ELF-1 (cell line): ENCODE results near the gene GLTP.
"Not testable (repeated sequence)": the region's sequence is repeated elsewhere in the genome, so short reads cannot be mapped to it uniquely, and the experiment has no call there.

Experiments used
- DNase-seq: peaks from one replicate; pipeline ENCODE4 v3.0.0-alpha.2; 2016; ENCODE audit warnings: low read depth, low spot score

The GLTP gene, protein sequence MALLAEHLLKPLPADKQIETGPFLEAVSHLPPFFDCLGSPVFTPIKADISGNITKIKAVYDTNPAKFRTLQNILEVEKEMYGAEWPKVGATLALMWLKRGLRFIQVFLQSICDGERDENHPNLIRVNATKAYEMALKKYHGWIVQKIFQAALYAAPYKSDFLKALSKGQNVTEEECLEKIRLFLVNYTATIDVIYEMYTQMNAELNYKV

DNA sequence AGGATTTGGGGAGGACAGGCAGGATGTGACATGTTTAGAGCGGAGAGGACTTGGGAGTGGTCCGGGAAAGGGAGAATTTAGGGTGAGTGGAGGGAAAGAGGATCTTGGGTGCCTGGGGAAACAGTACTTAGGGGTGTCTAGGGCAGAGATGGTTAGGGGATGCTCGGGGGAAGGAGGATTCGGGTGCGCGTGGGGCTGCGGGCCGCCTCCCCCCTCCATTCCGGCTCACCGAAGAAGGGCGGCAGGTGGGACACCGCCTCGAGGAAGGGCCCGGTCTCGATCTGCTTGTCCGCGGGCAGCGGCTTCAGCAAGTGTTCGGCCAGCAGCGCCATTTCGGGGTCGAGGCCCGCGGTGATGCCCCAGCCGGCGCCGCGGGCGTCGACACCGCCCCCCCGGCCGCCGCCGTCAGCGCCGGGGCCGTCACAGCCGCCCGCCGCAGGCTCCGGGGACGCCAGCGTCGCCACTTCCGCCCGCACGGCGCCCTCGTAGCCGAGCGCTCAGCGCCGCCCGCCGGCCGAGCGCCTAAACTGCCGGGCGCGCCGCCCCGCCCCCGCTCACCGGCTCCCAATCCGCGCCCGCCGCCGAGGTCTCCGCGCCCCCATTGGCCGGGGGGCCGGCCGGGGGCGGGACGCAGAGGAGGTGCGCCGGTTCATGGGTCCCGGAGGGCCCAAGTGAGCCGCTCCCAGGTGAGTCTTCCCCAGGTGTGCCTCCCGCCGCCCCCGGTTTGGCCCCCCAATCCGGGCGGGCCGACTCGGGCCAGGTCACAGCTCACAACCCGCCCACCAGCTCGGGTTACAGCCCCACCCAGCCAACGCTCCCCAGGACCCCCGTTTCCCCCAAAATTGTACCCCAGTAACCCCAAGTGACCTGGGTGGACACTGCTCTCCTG, at the start of gene GLTP:
Gene GLTP (minus strand): TSS at position 499 of the 889 bp plus-strand sequence. CDS start 167 bp downstream, at position 332.
- peak; percentile 85 for DNase-seq

DNA sequence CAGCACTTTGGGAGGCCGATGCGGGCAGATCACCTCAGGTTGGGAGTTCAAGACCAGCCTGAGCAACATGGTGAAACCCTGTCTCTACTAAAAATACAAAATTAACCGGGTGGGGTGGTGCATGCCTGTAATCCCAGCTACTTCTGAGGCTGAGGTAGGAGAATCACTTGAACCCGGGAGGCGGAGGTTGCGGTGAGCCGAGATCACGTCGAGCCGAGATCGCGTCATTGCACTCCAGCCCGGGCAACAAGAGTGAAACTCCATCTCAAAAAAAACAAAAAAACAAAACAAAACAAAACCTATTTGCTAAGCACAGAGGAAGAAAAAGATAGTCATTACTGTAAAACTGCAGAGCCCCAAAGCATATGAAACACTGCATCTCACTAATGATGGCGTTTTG, 49.0 kb upstream of the GLTP start:
- DNase-seq = not testable (repeated sequence)

DNA sequence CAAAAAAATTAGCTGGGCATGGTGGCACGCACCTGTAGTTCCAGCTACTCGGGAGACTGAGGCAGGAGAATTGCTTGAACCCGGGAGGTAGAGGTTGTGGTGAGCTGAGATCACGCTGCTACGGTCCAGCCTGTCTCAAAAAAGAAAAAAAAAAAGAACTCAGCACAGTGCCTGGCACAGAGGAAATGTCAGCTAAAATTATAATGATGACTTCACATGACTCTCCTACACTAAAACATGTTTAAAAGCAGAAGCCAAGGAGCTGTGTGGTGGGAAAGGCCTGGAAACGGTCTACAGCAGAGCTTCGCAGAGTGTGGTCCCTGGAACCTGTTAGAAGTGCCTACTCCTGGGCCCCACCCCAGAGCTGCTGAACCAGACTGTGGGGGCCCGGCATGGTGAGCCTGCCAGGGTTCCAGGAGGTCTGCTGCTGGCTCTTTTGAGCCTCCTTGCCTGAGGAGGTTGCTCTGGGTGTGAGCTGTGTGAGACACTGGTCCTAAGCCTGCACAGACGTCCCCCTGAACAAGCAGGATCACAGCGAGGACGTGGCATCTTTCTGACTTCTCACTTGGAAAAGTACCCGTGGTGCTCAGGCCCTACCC, 47.8 kb upstream of the GLTP start:
- no peak for DNase-seq

DNA sequence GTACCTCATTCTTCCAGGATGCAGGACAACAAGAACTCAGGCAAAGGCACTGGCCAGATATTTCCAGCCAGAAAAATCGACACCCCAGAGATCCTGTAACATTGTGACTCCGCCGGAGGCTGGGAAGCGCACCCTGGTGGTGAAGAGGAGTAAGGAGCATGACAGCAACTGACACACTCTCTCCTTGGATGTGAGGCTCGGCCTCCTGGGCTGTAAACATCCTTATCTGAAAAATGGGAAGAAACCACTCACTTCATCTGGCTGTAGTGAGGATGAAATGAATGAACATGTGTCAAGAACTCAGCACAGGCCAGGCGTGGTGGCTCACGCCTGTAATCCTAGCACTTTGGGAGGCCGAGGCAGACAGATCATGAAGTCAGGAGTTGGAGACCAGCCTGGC, 47.3 kb upstream of the GLTP start:
- peak; percentile 24 for DNase-seq

DNA sequence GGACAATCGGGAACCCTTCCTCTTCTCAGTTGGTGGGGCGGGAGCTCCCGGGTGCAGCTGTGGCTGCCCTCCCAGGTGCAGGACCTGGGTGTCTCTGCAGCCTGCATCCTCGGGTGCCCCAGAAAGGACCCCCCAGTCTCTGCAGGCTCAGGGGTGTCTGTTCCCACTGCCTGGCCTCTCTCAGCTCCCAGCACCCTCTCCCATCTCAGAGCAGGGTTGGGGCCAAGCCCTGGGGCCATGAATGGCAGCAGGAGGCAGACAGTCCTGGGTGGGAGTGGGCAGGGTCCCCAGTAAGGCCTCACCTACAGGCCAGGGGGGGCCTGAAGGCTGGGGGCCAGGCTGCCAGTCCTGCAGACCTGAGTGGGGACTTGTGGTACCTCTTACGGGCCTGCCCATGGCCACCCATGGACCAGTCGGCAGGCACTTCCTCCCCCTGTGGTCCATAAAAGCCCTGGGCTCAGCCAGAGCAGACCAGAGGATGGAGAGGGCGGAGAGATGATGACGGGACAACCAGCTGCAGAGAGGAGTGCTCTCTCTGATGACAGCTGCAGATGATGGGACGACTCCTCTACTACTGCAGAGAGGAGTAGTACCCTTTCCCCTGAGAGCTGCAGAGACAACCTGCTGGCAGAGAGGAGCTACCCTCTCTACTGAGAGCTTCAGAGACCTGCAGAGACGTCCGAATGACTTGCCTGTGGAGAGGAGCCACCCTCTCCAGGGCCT, 46.3 kb upstream of the GLTP start:
- no peak for DNase-seq

DNA sequence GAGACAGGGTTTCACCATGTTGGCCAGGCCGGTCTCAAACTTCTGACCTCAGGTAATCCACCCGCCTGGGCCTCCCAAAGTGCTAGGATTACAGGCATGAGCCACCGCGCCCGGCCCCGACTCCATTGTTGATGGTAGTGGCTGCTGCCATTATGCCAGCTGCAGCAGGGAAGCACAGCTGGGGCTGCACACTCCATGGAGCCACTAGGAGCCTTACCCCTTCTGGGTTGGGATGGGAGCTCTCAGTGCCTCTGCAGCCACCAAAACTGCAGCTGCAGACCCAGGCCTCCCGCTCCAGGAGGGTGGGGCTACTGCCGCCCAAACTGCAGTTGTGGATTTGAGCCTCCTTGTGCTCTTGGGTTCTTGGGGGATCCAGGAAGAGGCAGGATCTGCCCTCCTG, 45.7 kb upstream of the GLTP start:
- no peak for DNase-seq

DNA sequence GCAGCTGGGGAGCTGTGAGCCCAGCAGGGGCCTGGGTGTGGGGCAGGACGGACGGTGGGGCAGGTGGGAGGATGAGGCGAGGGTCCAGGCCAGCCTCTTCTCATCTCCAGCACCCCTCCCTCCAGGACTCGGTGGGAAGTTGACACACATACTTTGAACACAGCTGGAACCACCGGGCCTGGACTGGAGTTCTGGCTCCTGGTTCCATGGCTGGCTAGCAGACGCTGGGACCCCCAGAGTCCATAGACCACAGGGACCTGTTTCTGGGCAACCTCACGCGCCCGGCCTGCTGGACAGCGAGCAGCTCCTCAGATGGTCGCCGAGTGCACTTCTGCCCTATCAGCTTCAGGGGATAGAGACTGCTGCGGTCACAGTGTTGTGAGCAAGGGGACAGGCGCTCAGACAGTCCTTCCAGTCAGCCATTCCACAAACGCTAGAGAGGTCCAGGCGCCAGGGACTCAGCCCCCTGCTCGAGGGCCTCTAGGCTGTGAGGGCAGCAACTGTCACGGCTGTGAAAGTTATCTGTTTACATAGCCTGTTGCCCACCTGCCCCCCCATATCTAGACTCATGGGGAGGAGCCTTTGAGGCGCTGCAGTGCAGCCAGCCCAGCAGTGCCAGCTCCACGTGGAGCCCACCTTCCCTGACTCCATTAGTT, 45.0 kb upstream of the GLTP start:
- no peak for DNase-seq

DNA sequence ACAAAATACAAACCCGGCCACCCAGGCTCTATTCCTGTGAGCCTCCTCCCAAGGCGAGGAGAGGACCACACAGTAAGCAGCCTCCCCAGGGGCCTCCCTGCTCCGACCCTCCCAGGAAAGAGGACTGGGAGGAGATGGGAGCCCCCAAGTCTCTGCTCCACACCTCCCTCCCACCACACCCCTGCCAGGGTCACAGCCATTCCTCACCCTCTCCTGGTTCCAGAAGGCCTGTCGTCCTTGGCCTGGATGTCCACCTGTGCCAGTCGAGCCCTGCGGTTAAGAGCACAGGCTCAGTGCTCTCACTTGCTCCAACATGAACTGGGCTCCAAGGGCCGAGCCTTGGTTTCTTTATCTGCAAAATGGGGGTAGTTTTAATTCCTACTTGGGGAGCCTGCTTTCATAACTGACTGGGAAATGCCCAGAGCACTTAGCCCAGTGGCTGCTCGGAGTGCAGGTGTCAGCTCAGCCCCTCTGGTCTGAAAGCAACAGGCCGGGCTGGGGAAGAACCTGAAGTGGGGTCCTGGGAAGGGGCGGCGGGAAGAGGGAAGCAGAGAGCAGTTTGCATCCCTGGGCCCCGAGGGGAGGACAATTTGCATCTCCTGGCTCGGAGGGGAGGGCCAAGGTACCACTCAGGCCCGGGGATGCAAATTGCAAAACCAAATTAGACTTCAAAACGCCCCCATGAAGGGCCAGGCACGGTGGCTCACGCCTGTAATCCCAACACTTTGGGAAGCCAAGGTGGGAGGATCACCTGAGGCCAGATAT, 43.3 kb upstream of the GLTP start:
- no peak for DNase-seq

DNA sequence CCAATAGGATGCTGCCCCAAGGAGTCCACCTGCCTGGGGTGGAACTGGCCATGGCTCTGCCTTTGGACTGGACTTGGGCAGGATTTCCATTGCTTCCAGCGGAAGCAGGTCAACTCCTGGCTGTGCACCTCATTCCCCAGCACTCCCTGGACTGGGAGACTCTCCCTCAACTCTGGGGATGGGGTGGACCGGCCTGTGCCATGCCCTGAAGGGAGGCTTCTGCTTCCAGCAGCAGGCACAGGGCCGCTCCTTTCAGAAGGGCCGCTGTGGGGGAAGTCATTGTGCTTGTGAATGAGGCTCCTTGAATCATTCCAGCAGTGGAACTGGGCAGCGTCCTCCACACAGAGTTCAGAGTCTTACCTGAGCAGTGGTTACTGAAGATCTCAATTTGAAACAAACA, 42.7 kb upstream of the GLTP start:
- DNase-seq = no peak

DNA sequence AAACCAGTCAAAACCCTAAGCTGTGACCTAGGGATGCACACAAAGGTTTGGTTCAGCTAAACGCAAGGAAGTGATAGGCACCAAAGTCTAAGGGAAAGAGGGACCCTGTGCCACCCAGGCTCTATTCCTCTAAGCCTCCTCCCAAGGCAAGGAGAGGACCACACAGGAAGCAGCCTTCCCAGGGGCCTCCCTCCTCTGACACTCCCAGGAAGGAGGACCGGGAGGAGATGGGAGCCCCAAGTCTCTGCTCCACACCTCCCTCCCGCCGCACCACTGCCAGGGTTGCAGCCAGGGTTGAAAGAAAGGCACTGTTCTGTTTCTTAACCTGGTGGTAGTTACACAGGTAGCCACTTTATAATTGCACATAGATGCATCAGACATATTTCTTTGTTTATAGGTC, 41.6 kb upstream of the GLTP start:
- DNase-seq = no peak

DNA sequence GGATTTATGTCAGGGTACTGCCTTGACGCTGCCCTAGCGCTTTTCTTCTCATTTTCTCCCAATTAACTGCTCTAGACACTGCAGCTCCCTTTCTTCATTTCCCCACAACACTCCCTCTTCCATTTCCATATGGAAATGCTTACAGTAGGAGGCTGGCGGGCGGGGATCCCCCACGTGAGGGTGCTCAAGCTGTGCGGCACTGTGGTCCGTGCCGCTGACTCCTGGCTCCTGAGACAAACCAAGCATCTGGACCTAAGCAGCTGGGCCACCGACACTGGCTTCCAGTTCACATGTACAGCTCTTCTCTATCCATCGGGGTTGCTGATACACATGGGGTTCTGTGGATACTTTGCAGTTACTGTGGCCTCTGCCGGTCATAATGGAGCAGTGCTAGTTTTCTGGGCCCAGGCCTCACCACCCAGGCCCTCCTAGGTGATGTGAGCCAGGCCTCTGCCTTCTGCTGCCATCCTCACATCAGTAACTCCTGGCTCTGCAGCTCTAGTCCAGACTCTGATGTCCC, 40.0 kb upstream of the GLTP start:
- DNase-seq = no peak

DNA sequence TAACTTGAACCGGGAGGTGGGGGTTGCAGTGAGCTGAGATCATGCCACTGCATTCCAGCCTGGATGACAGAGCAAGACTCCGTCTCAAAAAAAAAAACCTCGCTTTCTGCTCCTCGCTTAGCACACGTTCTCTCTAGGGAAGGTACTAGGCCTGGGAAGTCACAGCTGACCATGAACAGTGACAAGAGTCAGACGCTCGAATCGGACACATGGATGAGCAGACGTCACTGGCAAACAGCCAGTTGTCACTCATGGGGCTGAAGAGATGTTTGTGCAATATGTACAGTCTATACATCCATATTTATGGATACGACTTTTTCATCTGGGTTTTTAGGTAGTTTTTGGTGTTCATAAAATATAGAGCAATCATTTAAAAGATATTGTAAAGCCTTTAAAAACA, 39.1 kb upstream of the GLTP start:
- DNase-seq = no peak

DNA sequence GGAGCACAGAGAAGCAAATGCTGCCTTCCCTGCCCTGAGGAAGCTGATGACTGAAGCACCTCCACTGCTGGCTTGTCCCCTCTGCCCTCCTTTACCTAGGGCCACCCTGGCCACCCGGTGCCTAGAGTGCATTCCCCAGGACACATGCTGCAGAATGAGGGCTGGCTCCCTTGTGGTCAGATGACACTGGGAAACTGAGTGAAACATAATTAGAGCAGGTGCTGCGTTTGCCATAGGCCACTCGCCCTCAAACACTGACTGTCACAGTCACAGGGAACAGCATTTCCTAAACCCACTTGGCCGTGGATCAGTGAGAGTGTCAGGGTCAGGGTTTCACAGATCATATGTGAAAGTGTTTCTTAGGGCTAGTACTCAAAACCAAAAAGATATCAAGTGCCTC, 35.7 kb upstream of the GLTP start:
- no peak for DNase-seq

DNA sequence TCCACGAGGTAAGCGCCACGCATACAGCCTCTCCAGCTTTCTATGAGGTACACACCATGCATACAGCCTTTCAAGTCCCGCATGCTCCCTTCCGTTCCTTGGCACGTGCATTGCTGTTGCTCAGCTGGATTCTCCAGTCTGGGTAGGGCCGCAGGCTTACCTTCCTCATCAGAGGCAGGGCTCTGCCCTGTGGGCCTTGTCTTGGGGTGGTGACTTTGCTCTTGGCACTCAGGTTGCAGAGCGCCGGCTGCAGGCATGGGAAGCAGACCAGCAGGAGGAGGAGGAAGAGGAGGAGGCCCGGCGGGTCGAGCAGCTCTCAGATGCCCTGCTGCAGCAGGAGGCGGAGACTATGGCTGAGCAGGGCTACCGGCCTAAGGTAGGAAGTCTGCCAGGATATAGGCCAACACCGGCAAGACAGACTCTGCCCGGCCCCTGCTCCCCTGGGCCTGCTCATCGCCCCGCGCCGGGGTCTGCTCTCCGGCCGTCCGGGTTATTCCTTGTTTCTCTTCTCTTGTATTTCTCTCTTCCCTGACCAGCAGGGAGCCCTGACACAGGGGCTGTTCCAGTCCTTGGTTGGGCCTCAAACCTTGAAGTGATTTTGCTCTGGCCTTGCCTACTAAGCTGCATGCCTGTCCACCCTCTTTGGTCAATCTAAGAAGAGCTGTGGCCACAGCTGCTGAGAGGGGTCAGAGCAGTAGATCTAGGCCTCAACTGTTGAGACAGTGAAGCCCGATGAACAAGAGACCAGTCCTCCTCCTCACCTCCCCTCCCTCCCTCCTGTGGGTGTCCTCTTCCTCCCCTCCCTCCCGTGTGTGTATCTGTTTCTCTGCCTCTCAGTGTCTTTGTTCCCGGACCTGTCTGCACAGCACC, 35.1 kb upstream of the GLTP start:
- no peak for DNase-seq

DNA sequence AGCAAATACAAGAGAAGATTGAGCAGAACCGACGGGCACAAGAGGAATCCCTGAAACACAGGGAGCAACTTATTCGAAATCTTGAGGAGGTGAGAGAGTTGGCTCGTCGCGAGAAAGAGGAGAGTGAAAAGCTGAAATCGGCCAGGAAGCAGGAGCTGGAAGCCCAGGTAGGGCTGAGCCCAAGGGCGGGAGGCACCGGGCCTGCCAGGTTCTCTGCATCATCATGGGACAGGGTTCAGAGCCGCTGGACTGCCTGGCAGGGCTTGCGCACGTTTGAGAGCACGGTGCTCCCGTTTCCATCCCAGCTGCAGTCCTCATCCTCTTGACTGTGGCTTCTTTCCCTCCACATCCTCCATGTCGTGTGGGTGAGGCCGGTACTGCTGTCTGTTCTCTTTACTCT, 34.1 kb upstream of the GLTP start:
- no peak for DNase-seq

DNA sequence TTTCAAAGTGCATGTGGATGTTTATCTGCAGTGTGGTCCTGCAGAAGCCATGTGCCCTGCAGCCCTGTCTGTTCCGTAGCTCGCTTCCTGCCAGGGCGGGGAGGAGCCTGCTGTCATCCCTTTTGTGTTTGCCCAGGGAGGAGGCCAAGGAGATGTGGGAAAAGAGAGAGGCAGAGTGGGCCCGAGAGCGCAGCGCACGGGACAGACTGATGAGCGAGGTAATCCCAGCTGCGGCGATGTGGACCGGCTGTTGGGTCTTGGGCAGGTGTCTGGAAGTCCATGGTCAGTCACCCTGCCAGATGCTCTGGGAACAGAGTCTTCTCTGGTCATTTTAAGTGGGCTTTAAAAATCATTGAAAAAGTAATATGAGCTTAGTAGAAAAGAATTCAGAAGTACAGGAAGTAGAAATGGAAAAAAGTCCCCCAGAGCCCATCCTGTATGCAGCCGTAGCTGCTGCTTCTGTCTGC, 32.5 kb upstream of the GLTP start:
- DNase-seq = no peak

DNA sequence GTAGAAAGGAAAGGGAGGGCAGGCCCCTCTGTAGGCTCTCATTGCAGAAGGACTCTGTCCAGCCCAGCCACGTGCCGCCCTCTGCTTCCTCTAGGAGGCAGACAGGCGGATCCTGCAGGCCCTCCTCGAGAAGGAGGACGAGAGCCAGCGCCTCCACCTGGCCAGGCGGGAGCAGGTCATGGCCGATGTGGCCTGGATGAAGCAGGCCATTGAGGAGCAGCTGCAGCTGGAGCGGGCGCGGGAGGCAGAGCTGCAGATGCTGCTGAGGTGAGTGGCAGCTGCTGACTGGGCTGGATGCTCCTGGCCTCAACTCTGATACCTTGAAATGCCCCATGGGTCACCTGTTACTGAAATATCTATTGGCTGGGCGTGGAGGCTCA, 30.6 kb upstream of the GLTP start:
- peak; percentile 86 for DNase-seq

DNA sequence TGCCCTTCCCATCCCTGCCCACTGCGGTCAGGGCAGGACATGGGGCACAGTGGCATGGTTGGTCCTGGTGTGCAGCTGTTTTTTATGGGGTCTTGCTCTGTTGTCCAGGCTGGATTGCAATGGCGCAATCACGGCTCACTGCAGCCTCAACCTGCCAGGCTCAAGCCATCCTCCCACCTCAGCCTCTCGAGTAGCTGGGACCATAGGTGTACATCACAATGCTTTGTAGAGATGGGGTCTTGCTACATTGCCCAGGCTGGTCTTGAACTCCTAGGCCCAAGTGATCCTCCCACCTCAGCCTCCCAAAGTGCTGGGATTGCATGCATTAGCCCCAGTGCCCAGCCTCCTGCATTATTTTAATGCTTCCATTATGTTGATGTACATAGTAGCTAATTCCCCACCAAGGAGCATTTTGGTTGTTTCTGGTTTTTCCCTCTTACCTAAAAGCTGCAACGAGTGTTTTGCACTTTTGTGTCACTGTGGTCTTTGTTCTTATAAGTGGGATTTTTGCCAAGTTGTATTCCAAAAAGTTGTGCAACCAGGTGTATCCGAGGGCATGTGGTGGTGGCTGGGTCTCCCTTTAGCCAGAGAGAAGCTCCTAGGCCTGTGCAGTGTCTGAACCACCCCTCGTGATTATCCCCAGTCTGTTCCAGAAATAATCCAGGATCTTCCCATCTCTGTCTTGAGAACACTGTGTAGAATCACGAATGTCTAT, 30.1 kb upstream of the GLTP start:
- no peak for DNase-seq

DNA sequence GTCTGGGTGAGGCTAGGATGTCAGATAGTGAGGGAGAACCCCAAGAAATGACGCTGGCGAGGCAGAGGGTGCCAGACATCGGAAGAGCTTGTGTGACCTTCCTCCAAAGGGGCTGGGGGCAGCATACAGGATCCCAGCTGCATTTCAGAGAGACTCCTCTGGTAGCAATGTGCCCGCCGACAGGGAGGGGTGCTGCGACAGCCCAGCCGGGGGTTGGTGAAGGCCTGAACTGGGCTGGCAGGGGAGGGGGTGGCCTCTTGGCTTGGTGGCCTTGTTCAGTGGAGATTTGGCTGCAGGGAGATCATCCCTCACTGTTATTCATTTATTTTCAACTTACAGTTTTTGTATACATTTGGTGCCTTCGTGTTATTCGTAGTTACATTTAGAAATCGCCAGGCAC, 25.0 kb upstream of the GLTP start:
- DNase-seq = no peak
